C4-2B (cell line): ENCODE measurements around the gene ABCA4.
"Not testable (repeated sequence)": the region's sequence is repeated elsewhere in the genome, so short reads cannot be mapped to it uniquely, and the experiment has no call there.

ENCODE experiments used
- H3K27ac ChIP-seq: fragments of 450-650 bp; 2 replicates; pipeline ENCODE4 v1.5.1; 2017
- ZFX ChIP-seq: fragments of 450-650 bp; IDR thresholded peaks from 2 replicates; pipeline ENCODE4 v1.6.1; 2017
- TF ChIP-seq, protein P1 (sequence below): fragments of 450-650 bp; conservative IDR thresholded peaks from 2 replicates; pipeline ENCODE4 v1.5.1; 2017; ENCODE audit warnings: mild to moderate bottlenecking

ABCA4 gene

DNA sequence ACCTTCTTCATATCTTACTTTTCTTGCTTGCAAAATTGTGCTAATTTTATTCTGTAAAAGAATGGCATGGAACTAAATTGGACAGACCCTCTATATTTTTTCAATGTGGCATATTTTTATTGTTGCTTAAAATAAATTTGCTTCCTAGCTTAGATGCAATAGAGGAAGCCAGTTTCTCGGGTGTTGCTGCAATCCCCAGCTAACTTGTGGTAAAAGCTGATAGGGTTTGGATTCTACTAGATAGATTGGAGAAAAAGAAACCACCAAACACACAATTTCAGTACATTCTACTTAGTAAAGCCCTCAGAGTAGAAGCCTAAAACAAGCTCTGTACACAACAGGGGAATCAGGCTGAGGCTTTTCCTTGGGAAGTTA lies 162.2 kb downstream of the ABCA4 start:
- no peak for TF ChIP-seq ZFX
- TF ChIP-seq, protein P1, sequence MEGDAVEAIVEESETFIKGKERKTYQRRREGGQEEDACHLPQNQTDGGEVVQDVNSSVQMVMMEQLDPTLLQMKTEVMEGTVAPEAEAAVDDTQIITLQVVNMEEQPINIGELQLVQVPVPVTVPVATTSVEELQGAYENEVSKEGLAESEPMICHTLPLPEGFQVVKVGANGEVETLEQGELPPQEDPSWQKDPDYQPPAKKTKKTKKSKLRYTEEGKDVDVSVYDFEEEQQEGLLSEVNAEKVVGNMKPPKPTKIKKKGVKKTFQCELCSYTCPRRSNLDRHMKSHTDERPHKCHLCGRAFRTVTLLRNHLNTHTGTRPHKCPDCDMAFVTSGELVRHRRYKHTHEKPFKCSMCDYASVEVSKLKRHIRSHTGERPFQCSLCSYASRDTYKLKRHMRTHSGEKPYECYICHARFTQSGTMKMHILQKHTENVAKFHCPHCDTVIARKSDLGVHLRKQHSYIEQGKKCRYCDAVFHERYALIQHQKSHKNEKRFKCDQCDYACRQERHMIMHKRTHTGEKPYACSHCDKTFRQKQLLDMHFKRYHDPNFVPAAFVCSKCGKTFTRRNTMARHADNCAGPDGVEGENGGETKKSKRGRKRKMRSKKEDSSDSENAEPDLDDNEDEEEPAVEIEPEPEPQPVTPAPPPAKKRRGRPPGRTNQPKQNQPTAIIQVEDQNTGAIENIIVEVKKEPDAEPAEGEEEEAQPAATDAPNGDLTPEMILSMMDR, result no peak
- no peak overlapping the region for H3K27ac ChIP-seq

DNA sequence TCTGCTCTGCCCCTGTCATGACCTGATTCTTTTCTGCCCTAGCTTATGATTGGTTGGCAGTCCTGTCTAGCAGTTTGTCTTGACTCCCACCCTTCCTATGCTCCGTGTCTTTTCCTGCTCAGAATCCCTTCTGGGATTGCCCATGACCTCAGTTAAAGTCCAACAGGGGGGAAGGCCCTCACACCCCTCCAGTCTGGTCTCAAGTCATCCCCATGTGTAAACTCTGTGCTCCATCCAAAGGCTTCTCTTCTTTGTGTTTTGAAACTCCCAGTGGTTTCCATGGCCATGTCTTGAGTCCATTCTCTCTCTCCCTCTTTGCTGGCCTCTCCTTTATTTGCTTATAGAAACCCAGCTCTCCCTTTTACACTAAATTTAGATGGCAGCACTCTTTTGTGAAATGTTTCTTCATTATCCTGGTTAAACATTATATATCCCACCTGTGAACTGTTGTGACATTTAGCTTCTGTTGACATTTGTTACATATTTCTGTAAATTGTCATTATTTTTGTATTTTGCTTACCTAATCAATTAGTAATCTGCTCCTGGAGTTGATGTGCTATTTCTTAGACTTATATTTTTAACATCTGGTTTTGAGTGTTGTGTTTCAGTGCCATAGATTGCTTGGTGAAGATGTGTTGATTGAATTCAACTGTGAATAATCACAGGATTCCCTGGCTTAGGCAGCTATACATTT lies 162.8 kb downstream of the ABCA4 start:
- TF ChIP-seq, protein P1, result no peak
- TF ChIP-seq ZFX, result no peak
- H3K27ac ChIP-seq, result no peak overlapping the region

DNA sequence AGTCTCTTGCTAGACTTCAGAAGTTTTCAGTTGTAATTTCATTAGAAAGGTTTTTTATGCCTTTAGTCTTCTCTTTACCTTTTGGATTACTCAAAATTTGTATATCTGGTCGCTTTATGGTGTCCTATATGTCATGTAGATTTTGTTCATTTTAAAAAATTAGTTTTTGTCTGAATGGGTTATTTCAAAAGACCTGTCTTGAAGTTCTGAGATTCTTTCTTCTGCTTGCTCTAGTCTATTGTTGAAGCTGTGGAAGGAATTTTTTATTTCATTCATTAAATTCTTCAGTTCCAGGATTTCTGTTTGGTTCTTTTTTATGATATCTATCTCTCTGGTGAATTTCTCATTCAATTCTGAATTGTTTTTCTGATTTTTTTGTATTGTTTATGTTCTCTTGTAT lies 165.2 kb downstream of the ABCA4 start:
- no peak for TF ChIP-seq ZFX
- TF ChIP-seq, protein P1, result no peak
- no peak overlapping the region for H3K27ac ChIP-seq

- H3K27ac ChIP-seq, result not testable (repeated sequence)
Measured at GRCh38 chr1:93947002-93947686, 173.8 kb downstream of the ABCA4 start.
